ENCODE results near the gene NXT2. TPM values are rescaled to one million over a fixed set of nuclear protein-coding genes. Genes with fewer than 3 reads are reported as not detected.

Gene NXT2
- total RNA-seq, 6 experiments from 2014 or later = 4.1 to 6.5 (median 4.4) TPM

DNA sequence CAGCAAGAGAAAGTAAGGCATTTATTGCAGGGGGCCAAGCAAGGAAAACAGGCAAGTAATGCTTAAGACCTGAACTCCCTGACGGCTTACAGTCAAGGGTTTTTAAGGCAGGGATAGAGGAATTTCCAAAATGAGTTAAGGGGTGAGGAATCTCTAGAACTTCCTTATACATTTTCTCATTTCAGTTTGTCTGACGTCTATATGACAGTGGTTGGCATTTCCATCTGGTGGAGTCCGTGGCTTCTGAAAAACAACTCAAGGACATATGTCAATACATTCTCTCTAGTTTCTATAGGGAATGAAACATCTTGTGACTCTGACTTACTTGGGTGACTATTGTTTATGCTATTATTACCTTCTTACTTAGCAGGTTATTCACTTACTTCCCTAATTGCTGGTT is 35.5 kb upstream of the NXT2 start:
- TF ChIP-seq, protein P1, sequence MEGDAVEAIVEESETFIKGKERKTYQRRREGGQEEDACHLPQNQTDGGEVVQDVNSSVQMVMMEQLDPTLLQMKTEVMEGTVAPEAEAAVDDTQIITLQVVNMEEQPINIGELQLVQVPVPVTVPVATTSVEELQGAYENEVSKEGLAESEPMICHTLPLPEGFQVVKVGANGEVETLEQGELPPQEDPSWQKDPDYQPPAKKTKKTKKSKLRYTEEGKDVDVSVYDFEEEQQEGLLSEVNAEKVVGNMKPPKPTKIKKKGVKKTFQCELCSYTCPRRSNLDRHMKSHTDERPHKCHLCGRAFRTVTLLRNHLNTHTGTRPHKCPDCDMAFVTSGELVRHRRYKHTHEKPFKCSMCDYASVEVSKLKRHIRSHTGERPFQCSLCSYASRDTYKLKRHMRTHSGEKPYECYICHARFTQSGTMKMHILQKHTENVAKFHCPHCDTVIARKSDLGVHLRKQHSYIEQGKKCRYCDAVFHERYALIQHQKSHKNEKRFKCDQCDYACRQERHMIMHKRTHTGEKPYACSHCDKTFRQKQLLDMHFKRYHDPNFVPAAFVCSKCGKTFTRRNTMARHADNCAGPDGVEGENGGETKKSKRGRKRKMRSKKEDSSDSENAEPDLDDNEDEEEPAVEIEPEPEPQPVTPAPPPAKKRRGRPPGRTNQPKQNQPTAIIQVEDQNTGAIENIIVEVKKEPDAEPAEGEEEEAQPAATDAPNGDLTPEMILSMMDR (IDR thresholded peaks at IDR 0.05) = no peak
- TF ChIP-seq POLR2A (IDR thresholded peaks at IDR 0.05) = no peak
- intact Hi-C loops (cut with DNase I) = no loop called here
- ATAC-seq (no peak), DNase-seq (no peak)
- Histone ChIP-seq H3K27me3 (peaks cover 6 to 19% of the 10 kb centered on the region in 2 donors), H3K27ac (no peak overlapping the region), H3K4me1 (no peaks in the 10 kb centered on the region), H3K36me3 (no peaks in the 10 kb centered on the region), H3K4me3 (no peak overlapping the region), H3K9me3 (no peaks in the 10 kb centered on the region)
- WGBS (ENCODE audit: insufficient coverage, low coverage, low lambda C conversion rate, missing lambda C conversion rate) = 32% methylated on average over 3 of the region's 3 CpGs

DNA sequence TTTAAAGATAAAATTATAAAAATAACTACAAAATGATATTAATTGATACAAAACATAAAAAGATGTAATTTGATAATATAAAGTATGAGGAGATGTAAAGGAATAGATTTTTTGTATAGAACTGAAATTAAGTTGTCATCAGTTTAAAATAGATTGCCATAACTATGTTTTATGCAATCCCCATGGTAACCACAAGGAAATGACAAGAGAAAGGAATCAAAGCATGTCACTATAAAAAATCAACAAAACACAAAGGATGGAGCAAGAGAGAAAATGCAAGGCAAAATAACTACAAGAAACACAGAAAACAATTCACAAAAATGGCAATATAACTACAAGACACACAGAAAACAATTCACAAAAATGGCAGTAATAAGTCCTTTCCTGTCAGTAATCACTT is 27.7 kb upstream of the NXT2 start:
- no peaks in the 10 kb centered on the region for H3K9me3 ChIP-seq
- no peak for ATAC-seq
- TF ChIP-seq, protein P1 (IDR thresholded peaks at IDR 0.05) = no peak
- TF ChIP-seq POLR2A (IDR thresholded peaks at IDR 0.05) = no peak

DNA sequence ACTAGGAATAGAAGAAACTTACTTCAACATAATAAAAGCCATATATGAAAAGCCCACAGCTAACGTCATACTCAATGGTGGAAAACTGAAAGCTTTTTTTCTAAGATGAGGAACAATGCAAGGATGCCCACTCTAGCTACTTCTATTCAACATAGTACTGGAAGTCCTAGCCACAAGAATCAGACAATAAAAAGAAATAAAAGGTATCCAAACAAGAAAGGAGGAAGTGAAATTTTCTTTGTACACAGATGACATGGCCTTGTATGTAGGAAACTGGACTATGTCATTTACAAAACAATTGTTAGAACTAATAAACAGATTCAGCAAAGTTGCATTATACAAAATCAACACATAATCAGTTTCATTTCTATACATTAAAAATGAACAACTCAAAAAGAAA is 25.5 kb upstream of the NXT2 start:
- Histone ChIP-seq H3K27me3 (peaks cover 0 to 16% of the 10 kb centered on the region in 2 donors), H3K4me3 (no peak overlapping the region), H3K27ac (no peak overlapping the region), H3K4me1 (no peaks in the 10 kb centered on the region), H3K9me3 (no peaks in the 10 kb centered on the region), H3K36me3 (no peaks in the 10 kb centered on the region)
- ATAC-seq (no peak), DNase-seq (no peak)
- intact Hi-C loops (cut with DNase I) = no loop called here
- WGBS (ENCODE audit: insufficient coverage, low coverage, low lambda C conversion rate, missing lambda C conversion rate) = 54% methylated on average over 1 of the region's 1 CpG
- no peak for TF ChIP-seq POLR2A (IDR thresholded peaks at IDR 0.05)
- TF ChIP-seq, protein P1 (IDR thresholded peaks at IDR 0.05) = no peak

More for the DNA sequence above, 27.7 kb upstream of the NXT2 start:
- no peaks in the 10 kb centered on the region for H3K36me3 ChIP-seq
- H3K27ac ChIP-seq = no peak overlapping the region
- intact Hi-C loops (cut with DNase I) = no loop called here
- H3K4me3 ChIP-seq = no peak overlapping the region
- H3K27me3 ChIP-seq = peaks cover 0 to 16% of the 10 kb centered on the region in 2 donors
- no peaks in the 10 kb centered on the region for H3K4me1 ChIP-seq
- no peak for DNase-seq

DNA sequence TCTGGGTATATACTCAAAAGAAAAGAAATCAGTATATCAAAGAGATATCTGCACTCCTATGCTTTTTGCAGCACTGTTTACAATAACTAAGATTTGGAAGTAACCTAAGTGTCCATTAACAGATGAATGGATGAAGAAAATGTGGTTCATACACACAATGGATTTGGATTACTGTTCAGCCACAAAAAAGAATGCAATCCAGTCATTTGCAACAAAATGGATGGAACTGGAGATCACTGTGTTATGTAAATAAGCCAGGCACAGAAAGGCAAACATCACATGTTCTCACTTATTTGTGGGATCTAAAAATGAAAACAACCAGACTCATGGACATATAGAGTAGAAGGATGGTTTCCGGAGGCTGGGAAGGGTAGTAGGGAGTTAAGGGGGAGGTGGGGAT is 17.6 kb upstream of the NXT2 start:
- H3K4me3 ChIP-seq = no peak overlapping the region
- intact Hi-C loops (cut with DNase I) = no loop called here
- H3K27me3 ChIP-seq = peaks cover 0 to 7% of the 10 kb centered on the region in 2 donors
- H3K9me3 ChIP-seq = no peaks in the 10 kb centered on the region
- no peaks in the 10 kb centered on the region for H3K4me1 ChIP-seq
- DNase-seq (no peak), ATAC-seq (no peak)
- no peak for TF ChIP-seq POLR2A (IDR thresholded peaks at IDR 0.05)
- H3K27ac ChIP-seq = no peak overlapping the region
- H3K36me3 ChIP-seq = no peaks in the 10 kb centered on the region
- WGBS (ENCODE audit: insufficient coverage, low coverage, low lambda C conversion rate, missing lambda C conversion rate) = 91% methylated on average over 1 of the region's 1 CpG

- H3K4me1 ChIP-seq = no peaks in the 10 kb centered on the region
- H3K4me3 ChIP-seq = no peak overlapping the region
- DNase-seq (no peak), ATAC-seq (no peak)
- intact Hi-C loops (cut with DNase I) = no loop called here
- peaks cover 0 to 5% of the 10 kb centered on the region in 2 donors for H3K27me3 ChIP-seq
- H3K9me3 ChIP-seq = no peaks in the 10 kb centered on the region
- H3K27ac ChIP-seq = no peak overlapping the region
- 13% methylated on average over 1 of the region's 1 CpG for WGBS (ENCODE audit: insufficient coverage, low coverage, low lambda C conversion rate, missing lambda C conversion rate)
- no peaks in the 10 kb centered on the region for H3K36me3 ChIP-seq
- no peak for TF ChIP-seq POLR2A (IDR thresholded peaks at IDR 0.05)
- TF ChIP-seq, protein P1 (IDR thresholded peaks at IDR 0.05) = no peak
These were observed 3.6 kb upstream of the NXT2 start for GRCh38 chrX:109533005-109533404.
